Pancreas (tissue), 10 donors: Measurements from ENCODE around the gene SMIM35. TPM values are rescaled to one million over a fixed set of nuclear protein-coding genes. Genes with fewer than 3 reads are reported as not detected.

Experiments
- ATAC-seq, 4 donors: fragments of 200-7000 bp; cut with Tn5 transposase; one replicate each; pipeline versions ENCODE4 v1.8.0 to v1.9.1; 2020; ENCODE audit warnings: mild to moderate bottlenecking in 4 of 4, moderate library complexity in 4 of 4
- DNase-seq, 6 donors: peaks; one replicate each; pipeline ENCODE4 v3.0.0-alpha.2; 2020
- FAIRE-seq: peaks from 2 replicates; lab custom pipeline; 2012; peaks lifted over from hg19 to GRCh38; lab: Jason Lieb, UNC
- H3K27ac ChIP-seq, 4 donors: fragments of 200-600 bp; sonication (generic); 1 replicate in 3 of 4; 2 replicates in 1 of 4; pipeline versions ENCODE4 v1.5.0 to v1.8.0; 2020
- H3K27me3 ChIP-seq, 4 donors: fragments of 200-600 bp; one replicate each; pipeline ENCODE4 v1.8.0; 2021
- H3K36me3 ChIP-seq, 3 donors: fragments of 200-600 bp; sonication (generic) in 1 of 3; one replicate each; pipeline versions ENCODE4 v1.5.0 to v1.8.0; 2020 to 2021
- H3K4me1 ChIP-seq, 3 donors: fragments of 200-600 bp; one replicate each; pipeline ENCODE4 v1.8.0; 2021
- H3K4me3 ChIP-seq, 4 donors: fragments of 200-600 bp; sonication (generic) in 2 of 4; one replicate each; pipeline versions ENCODE4 v1.5.0 to v1.8.0; 2020 to 2021
- H3K9me3 ChIP-seq, 4 donors: fragments of 200-600 bp; one replicate each; pipeline ENCODE4 v1.8.0; 2021
- WGBS, 2 donors: extraction: QIAGEN DNeasy Blood & Tissue Kit; methylation state at CpG; one replicate each; pipeline ENCODE4 v1.1.7; 2013; 5-methylcytosine and 5-hydroxymethylcytosine counted together
- intact Hi-C, 3 donors: fragments of 100-400 bp; cut with DNase I; formaldehyde crosslinking; loops; one replicate each; pipeline versions ENCODE4 v1.11.1 to v1.14.2; 2022
- polyA plus RNA-seq, 2 donors: library from polyadenylated mRNA; stranded (reverse); fragments of 200-250 nt; gene quantifications; one replicate each; pipeline ENCODE4 v1.2.3, GENCODE V29; 2013
- total RNA-seq, 6 donors: library from RNA; stranded (reverse); fragmentation: NEBNext Ultra II Directional in 4 of 6; extraction: Animal tissue kit (Norgen Biotek cat#: 25700) in 4 of 6; gene quantifications; one replicate each; pipeline versions ENCODE4 v1.2.1 to v1.2.4, GENCODE V29; 2021 to 2023
- TF ChIP-seq, protein P1 (sequence below), 4 donors: fragments of 200-600 bp; sonication (generic) in 3 of 4; IDR thresholded peaks; one replicate each; pipeline versions ENCODE4 v1.5.0 to v1.8.0; 2021; ENCODE audit warnings: antibody characterized with exemption in 4 of 4
- donor health status: healthy with polysubstance abuse.
- donor health status: DM: no; HTN: no; CAD: no; lungs with moderate emphysema.
- donor health status: DM: no; HTN: no; CAD: no.
- donor health status: control.
- donor health status: control.
- donor health status: Bipolar disorder and iron deficiency.
- donor health status: DM: yes; HTN: yes; CAD: no.
- donor health status: DM: no; HTN: no; CAD: no.
- donor health status: DM: no; HTN: no; CAD: no.
- donor health status: DM: yes; HTN: yes; CAD: no.

Gene SMIM35
- total and polyA plus RNA-seq, 8 donors, result 0.02 TPM; not detected in 7

DNA sequence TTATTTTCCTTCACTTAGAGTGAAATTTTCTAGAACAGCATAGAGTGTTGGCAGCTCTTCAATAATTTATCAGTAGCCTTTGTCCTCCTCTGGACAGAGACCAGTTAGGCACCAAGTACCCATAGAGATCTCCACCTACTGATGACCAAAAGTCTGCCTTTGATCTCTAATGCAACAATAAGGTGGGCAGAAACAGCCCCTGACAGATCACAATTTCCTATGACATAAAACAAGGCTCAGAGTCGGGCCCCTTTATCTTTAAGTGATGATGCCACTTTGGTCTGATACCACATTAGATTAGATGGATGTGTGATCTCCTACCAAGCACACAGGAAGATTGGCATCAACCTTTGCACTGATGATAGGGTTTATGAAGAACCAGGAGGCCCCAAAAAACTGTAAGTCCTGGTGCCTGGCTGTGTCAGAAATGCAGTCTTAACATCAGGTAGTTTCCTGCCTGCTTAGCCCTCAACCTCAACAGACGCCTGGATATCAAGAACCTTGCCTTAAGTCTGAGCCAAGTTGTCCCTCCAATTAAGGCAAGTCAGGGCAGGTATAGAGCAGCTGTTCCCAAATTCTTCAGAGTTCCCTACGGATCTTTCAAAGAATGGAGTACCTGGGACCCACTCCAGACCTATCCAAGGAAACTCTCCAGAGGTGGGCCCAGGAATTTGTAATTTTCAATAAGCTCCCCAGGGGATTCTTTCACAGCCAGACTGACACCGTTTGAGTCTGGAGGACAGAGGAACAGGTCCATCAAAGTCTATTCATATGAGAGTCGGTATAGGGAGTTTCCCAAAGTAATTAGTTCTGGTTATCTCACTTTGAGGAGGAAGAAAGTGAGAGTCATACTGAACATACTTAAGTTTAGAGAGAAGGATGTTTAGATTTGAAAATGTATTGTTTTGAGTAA is 40.5 kb downstream of the SMIM35 start:
- intact Hi-C loops, result no loop called here
- Histone ChIP-seq H3K4me3 (no peak overlapping the region), H3K27ac (no peak overlapping the region), H3K27me3 (no peaks in the 10 kb centered on the region), H3K4me1 (peaks cover 0 to 6% (median 0%) of the 10 kb centered on the region in 3 donors), H3K36me3 (no peaks in the 10 kb centered on the region), H3K9me3 (no peaks in the 10 kb centered on the region)
- TF ChIP-seq, protein P1, sequence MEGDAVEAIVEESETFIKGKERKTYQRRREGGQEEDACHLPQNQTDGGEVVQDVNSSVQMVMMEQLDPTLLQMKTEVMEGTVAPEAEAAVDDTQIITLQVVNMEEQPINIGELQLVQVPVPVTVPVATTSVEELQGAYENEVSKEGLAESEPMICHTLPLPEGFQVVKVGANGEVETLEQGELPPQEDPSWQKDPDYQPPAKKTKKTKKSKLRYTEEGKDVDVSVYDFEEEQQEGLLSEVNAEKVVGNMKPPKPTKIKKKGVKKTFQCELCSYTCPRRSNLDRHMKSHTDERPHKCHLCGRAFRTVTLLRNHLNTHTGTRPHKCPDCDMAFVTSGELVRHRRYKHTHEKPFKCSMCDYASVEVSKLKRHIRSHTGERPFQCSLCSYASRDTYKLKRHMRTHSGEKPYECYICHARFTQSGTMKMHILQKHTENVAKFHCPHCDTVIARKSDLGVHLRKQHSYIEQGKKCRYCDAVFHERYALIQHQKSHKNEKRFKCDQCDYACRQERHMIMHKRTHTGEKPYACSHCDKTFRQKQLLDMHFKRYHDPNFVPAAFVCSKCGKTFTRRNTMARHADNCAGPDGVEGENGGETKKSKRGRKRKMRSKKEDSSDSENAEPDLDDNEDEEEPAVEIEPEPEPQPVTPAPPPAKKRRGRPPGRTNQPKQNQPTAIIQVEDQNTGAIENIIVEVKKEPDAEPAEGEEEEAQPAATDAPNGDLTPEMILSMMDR (IDR thresholded peaks at IDR 0.05), result no peak
- ATAC-seq (no peak), FAIRE-seq (no peak), DNase-seq (no peak)
- 63 to 64% methylated on average over 5 of the region's 5 CpGs for WGBS, 2 donors

DNA sequence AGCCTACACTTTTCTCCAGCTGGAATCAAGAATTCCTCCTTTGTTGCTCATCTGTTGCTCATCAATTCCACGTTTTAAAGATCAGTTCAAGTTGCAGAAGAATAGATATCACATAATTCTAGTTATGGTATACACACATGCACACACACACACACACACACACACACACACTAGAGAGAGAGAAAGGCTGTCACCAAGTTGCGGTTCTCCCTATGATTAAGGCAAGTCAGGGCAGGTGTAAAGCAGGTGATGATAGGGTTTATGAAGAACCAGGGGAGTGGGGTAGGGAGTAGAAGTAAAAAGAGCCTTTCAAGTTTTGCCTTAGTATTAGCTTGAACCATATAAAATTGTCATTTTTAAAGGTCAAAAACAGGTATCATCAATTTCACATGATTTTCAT is 41.6 kb downstream of the SMIM35 start:
- Histone ChIP-seq H3K9me3 (no peaks in the 10 kb centered on the region), H3K36me3 (no peaks in the 10 kb centered on the region), H3K27ac (no peak overlapping the region), H3K4me3 (no peak overlapping the region), H3K4me1 (peaks cover 0 to 6% (median 0%) of the 10 kb centered on the region in 3 donors), H3K27me3 (no peaks in the 10 kb centered on the region)
- intact Hi-C loops, result no loop called here
- no peak for ATAC-seq
- TF ChIP-seq, protein P1 (IDR thresholded peaks at IDR 0.05), result no peak
- DNase-seq, result no peak
- 53 to 57% methylated on average over 2 of the region's 2 CpGs for WGBS, 2 donors
- FAIRE-seq, result no peak

DNA sequence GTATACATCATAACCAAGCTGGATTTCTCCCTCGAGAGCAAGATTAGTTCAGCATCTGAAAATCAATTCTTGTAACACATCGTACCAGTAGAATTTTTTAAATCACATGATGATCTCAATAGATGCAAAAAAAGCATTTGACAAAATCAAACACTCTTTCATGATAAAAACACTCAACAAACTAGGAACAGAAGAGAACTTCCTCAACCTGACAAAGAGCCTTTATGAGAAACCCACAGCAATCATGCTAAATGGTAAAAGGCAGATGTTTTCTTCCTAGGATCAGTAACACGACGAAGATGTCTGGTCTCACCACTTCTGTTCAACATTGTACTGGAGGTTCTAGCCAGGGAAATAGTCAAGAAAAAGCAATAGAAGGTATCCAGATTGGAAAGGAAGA is 44.0 kb downstream of the SMIM35 start:
- ATAC-seq (no peak), DNase-seq (no peak), FAIRE-seq (no peak)
- Histone ChIP-seq H3K27me3 (no peaks in the 10 kb centered on the region), H3K9me3 (no peaks in the 10 kb centered on the region), H3K27ac (no peak overlapping the region), H3K4me3 (no peak overlapping the region), H3K36me3 (no peaks in the 10 kb centered on the region), H3K4me1 (peaks cover 0 to 6% (median 0%) of the 10 kb centered on the region in 3 donors)
- intact Hi-C loops, result no loop called here
- TF ChIP-seq, protein P1 (IDR thresholded peaks at IDR 0.05), result no peak
- 47 to 48% methylated on average over 4 of the region's 4 CpGs for WGBS, 2 donors

DNA sequence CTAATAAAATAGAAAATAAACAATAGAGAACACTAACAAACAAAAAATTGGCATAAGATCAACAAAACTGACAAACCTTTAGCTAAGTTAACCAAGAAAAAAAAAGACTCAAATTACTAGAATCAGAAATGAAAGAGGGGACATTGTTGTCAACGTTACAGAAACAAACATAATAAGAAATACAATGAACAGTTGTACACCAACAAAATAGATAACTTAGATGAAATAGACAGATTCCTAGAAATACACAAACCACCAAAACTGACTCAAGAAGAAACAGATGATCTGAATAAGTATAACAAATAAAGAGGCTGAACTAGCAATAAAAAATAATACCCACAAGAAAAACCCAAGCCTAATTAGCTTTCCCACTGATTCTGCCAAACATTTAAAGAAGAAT is 44.6 kb downstream of the SMIM35 start:
- Histone ChIP-seq H3K27ac (no peak overlapping the region), H3K4me3 (no peak overlapping the region), H3K9me3 (no peaks in the 10 kb centered on the region), H3K4me1 (peaks cover 0 to 6% (median 0%) of the 10 kb centered on the region in 3 donors), H3K27me3 (no peaks in the 10 kb centered on the region), H3K36me3 (no peaks in the 10 kb centered on the region)
- DNase-seq (no peak), ATAC-seq (no peak), FAIRE-seq (peak; percentile 76)
- 68 to 73% methylated on average over 1 of the region's 1 CpG for WGBS, 2 donors
- TF ChIP-seq, protein P1 (IDR thresholded peaks at IDR 0.05), result no peak
- intact Hi-C loops, result no loop called here

DNA sequence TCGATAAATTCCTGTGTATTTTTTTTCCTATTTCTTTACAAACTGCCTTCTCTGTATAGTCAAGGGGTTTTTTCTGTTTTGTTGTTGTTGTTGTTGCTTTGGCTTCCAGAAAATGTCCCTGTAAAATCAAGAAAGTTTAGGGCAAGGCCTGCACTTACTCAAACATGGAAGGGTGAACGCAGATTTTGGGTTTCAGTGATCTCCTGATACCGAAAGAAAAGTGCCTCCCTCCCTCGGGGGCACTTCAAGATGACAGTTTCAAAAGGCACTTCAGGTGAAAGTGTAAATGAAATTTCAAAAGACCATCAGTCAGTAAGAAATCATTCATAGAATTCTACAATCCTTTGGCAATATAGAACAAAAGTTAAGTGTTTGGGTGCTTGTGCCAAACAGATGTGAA is 53.3 kb downstream of the SMIM35 start:
- DNase-seq, result no peak
- 85 to 86% methylated on average over 4 of the region's 4 CpGs for WGBS, 2 donors
- intact Hi-C loops, result no loop called here
- H3K27ac ChIP-seq, result no peak overlapping the region
- TF ChIP-seq, protein P1 (IDR thresholded peaks at IDR 0.05), result no peak
- H3K36me3 ChIP-seq, result no peaks in the 10 kb centered on the region
- no peak for FAIRE-seq
- no peaks in the 10 kb centered on the region for H3K9me3 ChIP-seq
- no peak overlapping the region for H3K4me3 ChIP-seq
- H3K27me3 ChIP-seq, result no peaks in the 10 kb centered on the region
- no peak for ATAC-seq
- H3K4me1 ChIP-seq, result no peaks in the 10 kb centered on the region
